GM12878 (cell line): ENCODE measurements around the gene SPN. TPM values are rescaled to one million over a fixed set of nuclear protein-coding genes. Genes with fewer than 3 reads are reported as not detected.
"Not testable (repeated sequence)": the region's sequence is repeated elsewhere in the genome, so short reads cannot be mapped to it uniquely, and the experiment has no call there.

ENCODE experiments used
- ATAC-seq: fragments of 200-7000 bp; cut with Tn5 transposase; 3 replicates; pipeline ENCODE4 v1.9.1; 2020; ENCODE audit warnings: mild to moderate bottlenecking, moderate library complexity
- BruUV-seq: library from RNA; stranded (reverse); fragments of 400-500 nt; replicated peaks from 2 replicates; lab custom pipeline; 2021; lab: Mats Ljungman, UMichigan
- CTCF ChIA-PET: fragments of 300-600 bp; sonication (Branson Sonifier 250); formaldehyde crosslinking; extraction: SDS; loops from one replicate; lab custom pipeline; 2021; ENCODE audit warnings: inconsistent platforms; lab: Yijun Ruan, JAX
- POLR2A ChIA-PET: fragments of 350-600 bp; formaldehyde crosslinking; extraction: SDS; loops from one replicate; lab custom pipeline; 2021; ENCODE audit warnings: inconsistent platforms; lab: Charles Lee
- RAD21 ChIA-PET: fragments of 300-600 bp; sonication (Branson Sonifier 250); formaldehyde crosslinking; loops from one replicate; lab custom pipeline; 2023; ENCODE audit warnings: antibody characterized with exemption; ENCODE audit not compliant: unreplicated experiment; lab: Charles Lee
- SMC1A ChIA-PET: fragments of 300-600 bp; sonication (Branson Sonifier 250); formaldehyde crosslinking; loops from one replicate; lab custom pipeline; 2023; ENCODE audit not compliant: unreplicated experiment, uncharacterized antibody; lab: Charles Lee
- DNase-seq: peaks from one replicate; pipeline ENCODE4 v3.0.0-alpha.2; 2011; ENCODE audit warnings: low read depth, low spot score
- FAIRE-seq: peaks from 3 replicates; lab custom pipeline; 2011; peaks lifted over from hg19 to GRCh38; lab: Jason Lieb, UNC
- H2AFZ ChIP-seq: 2 replicates; pipeline ENCODE4 v1.6.0; 2011; ENCODE audit warnings: low read depth, low read length, control low read depth; ENCODE audit not compliant: control insufficient read depth
- H3K27ac ChIP-seq: 2 replicates; pipeline ENCODE4 v1.5.1; 2011; ENCODE audit warnings: control low read depth; ENCODE audit not compliant: control insufficient read depth, insufficient read depth
- H3K27me3 ChIP-seq, 2 experiments: replicated peaks in 1 of 2; 2 replicates each; pipeline versions ENCODE4 v1.6.0 to v1.6.1; 2011; ENCODE audit warnings: low read length in 1 of 2; ENCODE audit not compliant: control insufficient read depth in 2 of 2, insufficient read depth in 2 of 2
- H3K36me3 ChIP-seq, 2 experiments: 2 replicates each; pipeline ENCODE4 v1.5.1; 2011; ENCODE audit warnings: low read length in 1 of 2; ENCODE audit not compliant: control insufficient read depth in 2 of 2, insufficient read depth in 2 of 2
- H3K4me1 ChIP-seq: 2 replicates; pipeline ENCODE4 v1.6.1; 2011; ENCODE audit warnings: mild to moderate bottlenecking, low read length, moderate library complexity, mixed read lengths; ENCODE audit not compliant: control insufficient read depth, insufficient read depth
- H3K4me2 ChIP-seq: 2 replicates; pipeline ENCODE4 v1.6.0; 2011; ENCODE audit warnings: control low read depth; ENCODE audit not compliant: control insufficient read depth, insufficient read depth
- H3K4me3 ChIP-seq: fragments of 200-600 bp; sonication (generic); 2 replicates; pipeline ENCODE4 v1.5.1; 2016
- H3K79me2 ChIP-seq: 2 replicates; pipeline ENCODE4 v1.6.0; 2011; ENCODE audit warnings: low read length; ENCODE audit not compliant: control insufficient read depth, insufficient read depth
- H3K9ac ChIP-seq: 2 replicates; pipeline ENCODE4 v1.8.0; 2011; ENCODE audit warnings: low read length, control low read depth, mixed read lengths; ENCODE audit not compliant: control insufficient read depth, insufficient read depth
- H3K9me3 ChIP-seq: replicated peaks from 3 replicates; pipeline ENCODE4 v1.5.1; 2011; ENCODE audit warnings: mild to moderate bottlenecking, low read length; ENCODE audit not compliant: control insufficient read depth, insufficient read depth
- H4K20me1 ChIP-seq: 2 replicates; pipeline ENCODE4 v1.6.0; 2011; ENCODE audit not compliant: control insufficient read depth, insufficient read depth
- BHLHE40 ChIP-seq, 2 experiments: fragments of 450-650 bp in 1 of 2; IDR thresholded peaks; 2 replicates each; pipeline ENCODE4 v1.6.1; 2011 to 2017; ENCODE audit warnings: low read depth in 2 of 2, borderline replicate concordance in 1 of 2, improper control_type of control experiment in 1 of 2, low read length in 1 of 2, mild to moderate bottlenecking in 1 of 2
- CREB1 ChIP-seq: IDR thresholded peaks from 2 replicates; pipeline ENCODE4 v1.6.1; 2012; ENCODE audit warnings: low read depth, mild to moderate bottlenecking, inconsistent platforms
- EP300 ChIP-seq, 2 experiments: fragments of 150-350 bp in 1 of 2; IDR thresholded peaks; 2 replicates each; pipeline ENCODE4 v1.6.1; 2011 to 2012; ENCODE audit warnings: low read depth in 2 of 2, low read length in 2 of 2, borderline replicate concordance in 1 of 2, improper control_type of control experiment in 1 of 2, inconsistent platforms in 1 of 2; ENCODE audit not compliant: control insufficient read depth in 1 of 2
- MEF2B ChIP-seq: fragments of 450-650 bp; IDR thresholded peaks from 2 replicates; pipeline ENCODE4 v1.6.1; 2018; ENCODE audit warnings: mild to moderate bottlenecking, moderate library complexity; ENCODE audit not compliant: partially characterized antibody, poor library complexity, severe bottlenecking
- MTA2 ChIP-seq: fragments of 450-650 bp; IDR thresholded peaks from 2 replicates; pipeline ENCODE4 v1.6.1; 2016; ENCODE audit warnings: low read depth, mild to moderate bottlenecking, moderate library complexity
- MXI1 ChIP-seq: fragments of 150-350 bp; IDR thresholded peaks from 2 replicates; pipeline ENCODE4 v1.6.1; 2011; ENCODE audit warnings: low read depth, mild to moderate bottlenecking, inconsistent platforms, low read length, improper control_type of control experiment
- MYC ChIP-seq: IDR thresholded peaks from 2 replicates; pipeline ENCODE4 v1.6.1; 2011; ENCODE audit warnings: mild to moderate bottlenecking, low read length, moderate library complexity, inconsistent platforms; ENCODE audit not compliant: insufficient read depth, insufficient replicate concordance, insufficient read length, severe bottlenecking
- NBN ChIP-seq: fragments of 450-650 bp; IDR thresholded peaks from 2 replicates; pipeline ENCODE4 v1.6.1; 2016
- RUNX3 ChIP-seq: IDR thresholded peaks from 2 replicates; pipeline ENCODE4 v1.6.1; 2012; ENCODE audit warnings: low read length, inconsistent platforms
- TCF12 ChIP-seq: IDR thresholded peaks from 2 replicates; pipeline ENCODE4 v1.6.1; 2011; ENCODE audit warnings: low read depth, mild to moderate bottlenecking, low read length
- WGBS: methylation state at CpG from one replicate; pipeline ENCODE4 v1.1.6; 2016; ENCODE audit warnings: low lambda C conversion rate; ENCODE audit not compliant: insufficient replicate concordance, insufficient coverage; ENCODE audit errors: missing lambda C conversion rate; 5-methylcytosine and 5-hydroxymethylcytosine counted together
- in situ Hi-C: fragments of 300-500 bp; cut with MboI; formaldehyde crosslinking; loops from 9 replicates; pipeline ENCODE4 v1.14.3; 2018; ENCODE audit warnings: mixed read lengths
- intact Hi-C: fragments of 100-400 bp; cut with micrococcal nuclease; formaldehyde crosslinking; loops from one replicate; pipeline ENCODE4 v1.14.2; 2022; ENCODE audit not compliant: unreplicated experiment
- polyA plus RNA-seq, 11 experiments: library from polyadenylated mRNA; depleted of rRNA in 4 of 11; unstranded in 6 of 11; stranded (reverse) in 5 of 11; fragments of >200 nt; fragmentation: Nextera tagmentation in 4 of 11; fragmentation: Illumina TruSeq in 1 of 11; extraction: Ambion mirVana in 4 of 11; extraction: Trizol in 1 of 11; gene quantifications; 1 replicate in 1 of 11; 2 replicates in 10 of 11; pipeline versions ENCODE4 v1.2.1 to v1.2.3, GENCODE V29; 2011 to 2016; ENCODE audit warnings: inconsistent platforms in 2 of 11, missing spikeins in 2 of 11, low read depth in 1 of 11
- total RNA-seq, 4 experiments: library from RNA; depleted of rRNA in 3 of 4; stranded (reverse); fragments of >200 nt in 3 of 4; fragmentation: Illumina TruSeq in 1 of 4; extraction: Trizol in 1 of 4; gene quantifications; 2 replicates each; pipeline versions ENCODE4 v1.2.1 to v1.2.3, GENCODE V29; 2013 to 2021
- TF ChIP-seq, protein P1 (sequence below): IDR thresholded peaks from 2 replicates; pipeline ENCODE4 v1.6.1; 2012; ENCODE audit warnings: low read depth, low read length, improper control_type of control experiment

The SPN gene
- total and polyA plus RNA-seq, 10 of the 15 experiments (the other 5 are each of a cell fraction or from before 2014, with no cell fraction given), result 16.2 to 173 (median 92.7) TPM

DNA sequence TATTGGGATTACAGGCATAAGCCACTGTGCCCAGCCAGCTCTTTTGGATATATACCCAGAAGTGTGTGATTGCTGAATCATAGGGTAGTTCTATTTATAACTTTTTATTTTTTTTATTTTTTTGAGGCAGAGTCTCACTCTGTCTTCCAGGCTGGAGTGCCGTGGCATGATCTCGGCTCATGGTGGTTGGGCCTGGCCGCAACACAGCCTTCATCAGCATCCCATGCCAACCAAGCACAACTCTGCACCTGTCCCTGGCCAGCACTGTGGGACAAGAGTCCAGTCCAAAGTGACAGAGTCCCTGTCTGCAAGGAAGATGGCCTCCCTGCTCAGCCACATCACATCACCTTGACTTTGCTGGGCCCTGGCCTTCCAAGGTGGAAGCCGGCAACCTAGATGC, 37.9 kb upstream of the SPN start:
- H3K4me3 ChIP-seq, SMC1A ChIA-PET, H2AFZ ChIP-seq, POLR2A ChIA-PET, intact Hi-C loops, DNase-seq, H3K27me3 ChIP-seq, H3K27ac ChIP-seq, RAD21 ChIA-PET, ATAC-seq, in situ Hi-C loops, H4K20me1 ChIP-seq, BruUV-seq, H3K4me2 ChIP-seq, FAIRE-seq, H3K36me3 ChIP-seq, H3K9ac ChIP-seq, CTCF ChIA-PET, H3K9me3 ChIP-seq, H3K79me2 ChIP-seq: not testable (repeated sequence)
- H3K4me1 ChIP-seq, result peaks cover 10% of the 10 kb centered on the region
- 98% methylated on average over 4 of the region's 4 CpGs for WGBS

DNA sequence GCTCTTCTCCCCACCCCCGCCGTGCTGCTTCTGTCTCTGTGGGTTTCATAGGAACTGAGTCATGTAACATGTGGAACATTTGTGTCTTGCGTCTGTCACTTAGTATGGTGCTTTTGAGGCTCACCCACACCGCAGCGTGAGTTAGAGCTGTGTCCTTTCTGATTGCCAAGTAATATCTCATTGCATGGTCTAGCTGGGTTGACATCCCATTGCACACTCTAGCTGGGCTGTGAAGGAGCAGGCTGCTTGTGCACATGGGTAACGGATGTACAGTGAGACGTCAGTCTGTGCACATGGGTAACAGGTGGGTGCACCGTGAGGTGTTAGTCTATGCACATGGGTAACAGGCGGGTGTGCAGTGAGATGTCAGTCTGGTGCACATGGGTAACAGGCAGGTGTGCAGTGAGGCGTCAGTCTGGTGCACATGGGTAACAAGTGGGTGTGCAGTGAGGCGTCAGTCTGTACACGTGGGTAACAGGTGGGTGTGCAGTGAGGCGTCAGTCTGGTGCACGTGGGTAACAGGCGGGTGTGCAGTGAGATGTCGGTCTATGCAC, 36.2 kb upstream of the SPN start:
- H3K4me3 ChIP-seq, H3K79me2 ChIP-seq, H3K27me3 ChIP-seq, BruUV-seq, H2AFZ ChIP-seq, CTCF ChIA-PET, H3K27ac ChIP-seq, H3K9me3 ChIP-seq, in situ Hi-C loops, H3K36me3 ChIP-seq, H3K9ac ChIP-seq, intact Hi-C loops, H4K20me1 ChIP-seq, SMC1A ChIA-PET, DNase-seq: not testable (repeated sequence)
- peak overlapping the region; percentile 64; the same call in 1 of the 2 replicates for H3K4me2 ChIP-seq
- WGBS, result 0% methylated on average over 14 of the region's 16 CpGs
- FAIRE-seq, result peak; percentile 83
- peak; percentile 89 for ATAC-seq
- RAD21 ChIA-PET, result interaction anchor here (1.2 kb wide), 1 partner anchor 13 kb away, joined by 3 read pairs; no protein-coding TSS in a partner anchor
- H3K4me1 ChIP-seq, result peaks cover 10% of the 10 kb centered on the region
- POLR2A ChIA-PET, result interaction anchor here (0.9 kb wide), 1 partner anchor 37 kb away, joined by 3 read pairs; no protein-coding TSS in a partner anchor
- TF ChIP-seq TCF12 (0 out of 2 replicates have a peak, but pooled peaks have one; percentile 28), MEF2B (peak; percentile 40), NBN (peak; percentile 78), BHLHE40 (IDR thresholded peaks at IDR 0.05; ENCODE audit: borderline replicate concordance in 1 of 2, low read depth in 2 of 2, low read length in 1 of 2) (peak; percentile 79 to 82), RUNX3 (peak; percentile 18; the same call in 1 of the 2 replicates), CREB1 (0 out of 2 replicates have a peak, but pooled peaks have one; percentile 2), EP300 (IDR thresholded peaks at IDR 0.05; ENCODE audit: borderline replicate concordance in 1 of 2, control insufficient read depth in 1 of 2, low read depth in 2 of 2, low read length in 2 of 2) (0 out of 4 replicates have a peak, but pooled peaks of 1 of the 2 experiments have one; percentile 32), MTA2 (peak; percentile 36; the same call in 1 of the 2 replicates), MXI1 (peak; percentile 41; the same call in 1 of the 2 replicates), MYC (peak; percentile 56)
- TF ChIP-seq, protein P1, sequence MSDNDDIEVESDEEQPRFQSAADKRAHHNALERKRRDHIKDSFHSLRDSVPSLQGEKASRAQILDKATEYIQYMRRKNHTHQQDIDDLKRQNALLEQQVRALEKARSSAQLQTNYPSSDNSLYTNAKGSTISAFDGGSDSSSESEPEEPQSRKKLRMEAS, result peak; percentile 18; the same call in 1 of the 2 replicates
